Measurements from ENCODE around the gene HJURP.

HJURP gene

GRCh38 chr2:233811732-233812131 lies 42.6 kb downstream of the HJURP start:
- DNase-seq = no peak

GRCh38 chr2:233811087-233811486 lies 43.2 kb downstream of the HJURP start:
- no peak for DNase-seq

GRCh38 chr2:233810385-233810784 lies 44.0 kb downstream of the HJURP start:
- no peak for DNase-seq

- DNase-seq = no peak
These were observed 46.1 kb downstream of the HJURP start for GRCh38 chr2:233807966-233808935.

- no peak for DNase-seq
These were observed 47.0 kb downstream of the HJURP start for GRCh38 chr2:233807215-233807865.

- no peak for DNase-seq
These were observed 50.3 kb downstream of the HJURP start for GRCh38 chr2:233803994-233804393.

GRCh38 chr2:233803292-233803911 lies 50.9 kb downstream of the HJURP start:
- DNase-seq = no peak

GRCh38 chr2:233802132-233802815 lies 52.1 kb downstream of the HJURP start:
- no peak for DNase-seq

- DNase-seq = no peak
These were observed 52.8 kb downstream of the HJURP start for GRCh38 chr2:233801357-233802131.

GRCh38 chr2:233800208-233800607 lies 54.1 kb downstream of the HJURP start:
- DNase-seq = no peak

- DNase-seq = no peak
These were observed 54.6 kb downstream of the HJURP start for GRCh38 chr2:233799716-233800115.

- no peak for DNase-seq
These were observed 55.2 kb downstream of the HJURP start for GRCh38 chr2:233799087-233799665.

GRCh38 chr2:233798335-233799086 lies 55.8 kb downstream of the HJURP start:
- no peak for DNase-seq

- no peak for DNase-seq
These were observed 58.1 kb downstream of the HJURP start for GRCh38 chr2:233796254-233796653.

GRCh38 chr2:233795735-233796171 lies 58.6 kb downstream of the HJURP start:
- DNase-seq = no peak

GRCh38 chr2:233794128-233794658 lies 60.1 kb downstream of the HJURP start:
- no peak for DNase-seq

- no peak for DNase-seq
These were observed 60.7 kb downstream of the HJURP start for GRCh38 chr2:233793465-233794127.

GRCh38 chr2:233792720-233793119 lies 61.6 kb downstream of the HJURP start:
- DNase-seq = no peak

GRCh38 chr2:233791883-233792329 lies 62.4 kb downstream of the HJURP start:
- no peak for DNase-seq

Data from activated naive CD4-positive, alpha-beta T cell (primary cell).